ENCODE data around the gene MAB21L3.

DNA sequence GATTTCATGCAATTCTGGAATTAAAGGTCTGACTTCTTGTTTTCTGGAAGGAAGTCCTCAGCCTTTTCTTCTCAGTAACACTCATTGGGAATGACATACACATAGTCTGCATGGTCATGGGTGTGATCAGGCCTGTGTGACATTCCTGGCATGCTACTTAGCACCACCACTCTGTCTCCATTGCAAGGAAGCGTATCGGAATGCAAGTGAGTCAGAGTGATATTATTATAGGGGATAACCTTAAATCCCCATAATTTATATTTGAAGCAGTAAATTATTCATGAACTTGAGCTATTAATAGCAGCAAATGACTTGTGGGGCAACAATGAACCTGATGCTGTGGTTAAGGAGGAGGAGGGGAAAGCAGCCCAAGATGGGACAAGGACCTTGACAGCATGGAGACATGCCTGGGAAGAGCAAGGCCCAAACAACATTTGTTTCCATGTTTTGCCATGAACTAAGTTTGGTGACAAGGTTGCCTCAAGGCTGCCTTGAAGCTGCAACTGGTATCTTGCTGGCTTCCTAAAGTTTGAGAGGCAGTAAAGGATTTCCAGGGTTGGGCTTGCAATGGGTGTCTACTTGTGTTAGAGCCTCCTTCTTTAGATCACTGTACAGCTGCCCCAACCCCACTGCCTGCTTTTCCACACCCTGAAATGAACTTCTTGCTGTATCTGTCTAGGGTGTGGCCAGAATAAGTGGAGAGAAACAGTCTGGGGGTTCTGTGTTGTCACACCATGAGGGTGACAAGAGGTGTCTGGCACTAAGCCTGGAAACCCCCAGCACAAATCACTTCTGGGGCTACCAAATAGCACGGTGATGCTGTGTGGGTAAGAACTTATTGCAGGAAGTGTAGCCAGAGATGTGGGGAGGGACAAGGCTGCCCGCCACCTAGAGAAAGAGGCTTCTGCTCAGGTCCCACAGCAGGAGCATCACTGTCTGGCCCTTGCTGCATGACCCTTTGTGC lies 4.6 kb downstream of the MAB21L3 start:
- TF ChIP-seq, protein P1, sequence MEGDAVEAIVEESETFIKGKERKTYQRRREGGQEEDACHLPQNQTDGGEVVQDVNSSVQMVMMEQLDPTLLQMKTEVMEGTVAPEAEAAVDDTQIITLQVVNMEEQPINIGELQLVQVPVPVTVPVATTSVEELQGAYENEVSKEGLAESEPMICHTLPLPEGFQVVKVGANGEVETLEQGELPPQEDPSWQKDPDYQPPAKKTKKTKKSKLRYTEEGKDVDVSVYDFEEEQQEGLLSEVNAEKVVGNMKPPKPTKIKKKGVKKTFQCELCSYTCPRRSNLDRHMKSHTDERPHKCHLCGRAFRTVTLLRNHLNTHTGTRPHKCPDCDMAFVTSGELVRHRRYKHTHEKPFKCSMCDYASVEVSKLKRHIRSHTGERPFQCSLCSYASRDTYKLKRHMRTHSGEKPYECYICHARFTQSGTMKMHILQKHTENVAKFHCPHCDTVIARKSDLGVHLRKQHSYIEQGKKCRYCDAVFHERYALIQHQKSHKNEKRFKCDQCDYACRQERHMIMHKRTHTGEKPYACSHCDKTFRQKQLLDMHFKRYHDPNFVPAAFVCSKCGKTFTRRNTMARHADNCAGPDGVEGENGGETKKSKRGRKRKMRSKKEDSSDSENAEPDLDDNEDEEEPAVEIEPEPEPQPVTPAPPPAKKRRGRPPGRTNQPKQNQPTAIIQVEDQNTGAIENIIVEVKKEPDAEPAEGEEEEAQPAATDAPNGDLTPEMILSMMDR (conservative IDR thresholded peaks at IDR 0.05; ENCODE audit: low read depth, low read length), result no peak
- no peak for TF ChIP-seq EZH2 (IDR thresholded peaks at IDR 0.05; ENCODE audit: low read length, unreplicated experiment)

Measured in PC-3 (cell line).